ENCODE measurements around the gene ABLIM1.

ABLIM1 gene

DNA sequence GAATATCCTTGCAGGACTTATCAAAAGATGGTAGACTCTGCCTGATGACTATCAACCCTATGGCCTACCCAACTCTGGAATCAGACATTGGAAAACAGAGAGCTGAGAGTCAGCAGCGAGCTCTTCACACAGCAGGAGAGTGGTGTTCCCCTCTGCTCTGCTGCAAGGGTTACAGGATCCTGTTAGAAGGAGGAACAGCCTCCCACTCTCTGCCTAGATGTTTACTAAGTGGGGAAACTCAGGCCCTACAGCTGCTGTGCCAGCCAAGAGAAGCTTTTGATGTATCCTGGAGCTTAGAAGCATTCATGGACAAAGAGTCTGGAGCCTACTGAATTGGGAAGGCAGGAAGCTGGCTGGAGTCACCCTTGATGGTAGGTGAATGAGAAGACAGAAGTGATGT lies 104.6 kb downstream of the ABLIM1 start:
- no peak for DNase-seq (ENCODE audit: low spot score)
- TF ChIP-seq, protein P1, sequence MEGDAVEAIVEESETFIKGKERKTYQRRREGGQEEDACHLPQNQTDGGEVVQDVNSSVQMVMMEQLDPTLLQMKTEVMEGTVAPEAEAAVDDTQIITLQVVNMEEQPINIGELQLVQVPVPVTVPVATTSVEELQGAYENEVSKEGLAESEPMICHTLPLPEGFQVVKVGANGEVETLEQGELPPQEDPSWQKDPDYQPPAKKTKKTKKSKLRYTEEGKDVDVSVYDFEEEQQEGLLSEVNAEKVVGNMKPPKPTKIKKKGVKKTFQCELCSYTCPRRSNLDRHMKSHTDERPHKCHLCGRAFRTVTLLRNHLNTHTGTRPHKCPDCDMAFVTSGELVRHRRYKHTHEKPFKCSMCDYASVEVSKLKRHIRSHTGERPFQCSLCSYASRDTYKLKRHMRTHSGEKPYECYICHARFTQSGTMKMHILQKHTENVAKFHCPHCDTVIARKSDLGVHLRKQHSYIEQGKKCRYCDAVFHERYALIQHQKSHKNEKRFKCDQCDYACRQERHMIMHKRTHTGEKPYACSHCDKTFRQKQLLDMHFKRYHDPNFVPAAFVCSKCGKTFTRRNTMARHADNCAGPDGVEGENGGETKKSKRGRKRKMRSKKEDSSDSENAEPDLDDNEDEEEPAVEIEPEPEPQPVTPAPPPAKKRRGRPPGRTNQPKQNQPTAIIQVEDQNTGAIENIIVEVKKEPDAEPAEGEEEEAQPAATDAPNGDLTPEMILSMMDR (IDR thresholded peaks at IDR 0.05; ENCODE audit: extremely low read depth, missing control alignments), result no peak

DNA sequence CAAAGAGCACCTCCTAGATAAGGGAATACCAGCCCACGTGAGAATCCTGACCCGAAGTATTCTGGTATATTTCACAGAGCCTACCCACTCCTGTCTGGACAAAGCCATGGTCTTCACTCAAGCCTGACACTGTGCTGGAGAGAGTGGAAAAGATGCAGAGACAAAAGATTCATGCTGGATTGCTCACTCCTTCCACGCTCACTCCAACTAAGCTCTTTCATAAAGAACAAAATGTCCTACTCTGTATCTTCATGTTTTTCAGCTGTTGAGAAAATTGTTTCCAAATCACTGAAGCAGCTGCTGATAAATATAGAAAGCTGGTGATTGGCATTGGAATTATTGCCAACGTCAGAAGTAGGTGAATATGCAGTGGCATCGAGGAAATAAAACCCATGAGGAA lies 106.0 kb downstream of the ABLIM1 start:
- TF ChIP-seq, protein P1 (IDR thresholded peaks at IDR 0.05; ENCODE audit: extremely low read depth, missing control alignments), result no peak
- no peak for DNase-seq (ENCODE audit: low spot score)

DNA sequence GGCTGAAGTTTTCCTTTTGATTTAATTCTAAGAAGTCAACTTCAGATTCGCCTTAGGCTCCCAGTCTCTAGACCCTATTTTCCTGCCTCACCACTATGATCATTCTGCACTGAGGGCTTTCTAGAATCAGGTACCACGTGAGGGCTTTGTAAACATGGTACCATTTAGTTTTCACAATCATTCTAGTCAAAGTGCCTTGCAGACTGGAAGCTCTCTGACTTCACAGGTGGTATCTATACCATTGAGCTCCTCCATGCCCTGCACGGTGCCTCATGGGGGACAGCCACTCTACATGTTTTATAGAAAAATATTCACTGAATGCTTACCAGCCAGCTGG lies 106.5 kb downstream of the ABLIM1 start:
- DNase-seq (ENCODE audit: low spot score), result no peak
- TF ChIP-seq, protein P1 (IDR thresholded peaks at IDR 0.05; ENCODE audit: extremely low read depth, missing control alignments), result no peak

DNA sequence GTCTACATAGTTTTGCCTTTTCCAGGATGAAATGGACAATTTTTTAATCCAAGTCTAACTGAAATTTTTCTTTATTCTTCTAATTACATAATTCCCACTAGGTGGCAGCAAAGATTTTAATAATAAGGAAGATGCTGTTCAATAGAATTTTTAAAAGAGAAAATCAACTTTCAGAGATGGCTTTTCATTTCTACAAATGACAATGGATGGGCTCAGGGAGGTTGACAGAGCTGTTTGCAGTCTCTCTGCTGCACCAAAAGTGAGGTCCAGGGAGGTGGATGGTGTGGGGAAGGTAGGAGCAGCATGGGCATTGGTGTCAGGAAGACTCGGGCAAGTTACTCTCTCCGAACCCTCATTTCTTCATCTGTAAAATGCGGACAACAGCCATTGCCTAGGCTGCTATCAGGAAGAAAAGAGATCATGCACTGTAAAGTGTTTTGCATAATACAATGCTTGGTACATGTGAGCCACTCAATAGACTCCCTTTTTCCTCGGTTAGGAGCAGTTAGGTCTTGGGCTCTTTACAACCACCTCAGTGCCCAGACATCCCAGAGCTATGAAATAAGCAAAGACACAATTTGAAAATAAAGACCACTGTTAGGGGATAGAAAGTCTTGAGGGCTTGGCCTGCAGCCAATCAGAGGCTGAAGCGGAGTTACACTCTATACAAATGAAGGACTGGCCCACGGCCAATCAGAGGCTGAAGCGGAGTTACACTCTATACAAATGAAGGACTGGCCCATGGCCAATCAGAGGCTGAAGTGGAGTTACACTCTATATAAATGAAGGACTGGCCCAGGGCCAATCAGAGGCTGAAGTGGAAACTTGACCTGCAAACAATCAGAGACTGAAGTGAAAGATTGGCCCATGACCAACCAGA lies 107.1 kb downstream of the ABLIM1 start:
- TF ChIP-seq, protein P1 (IDR thresholded peaks at IDR 0.05; ENCODE audit: extremely low read depth, missing control alignments), result no peak
- peak; percentile 24 for DNase-seq (ENCODE audit: low spot score)

DNA sequence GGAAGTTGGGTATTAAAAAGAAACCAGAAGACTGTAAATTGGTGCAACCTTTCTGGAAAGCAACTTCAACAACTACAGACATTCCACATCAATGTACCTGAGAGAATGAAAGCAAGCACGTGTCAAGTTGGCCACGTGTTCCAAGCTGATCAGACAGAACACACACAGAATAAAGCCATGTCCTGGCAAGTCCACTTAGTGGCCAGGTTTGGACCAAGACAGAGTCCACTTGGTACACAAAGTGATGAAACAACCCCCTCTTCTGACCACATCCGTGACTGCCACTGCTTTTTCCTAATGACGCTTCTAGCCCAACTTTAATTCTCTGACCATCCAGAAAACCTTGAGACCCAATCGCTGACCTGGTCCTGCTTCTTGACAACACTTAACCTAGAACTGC lies 109.4 kb downstream of the ABLIM1 start:
- DNase-seq (ENCODE audit: low spot score), result peak; percentile 25
- TF ChIP-seq, protein P1 (IDR thresholded peaks at IDR 0.05; ENCODE audit: extremely low read depth, missing control alignments), result peak; percentile 23

DNA sequence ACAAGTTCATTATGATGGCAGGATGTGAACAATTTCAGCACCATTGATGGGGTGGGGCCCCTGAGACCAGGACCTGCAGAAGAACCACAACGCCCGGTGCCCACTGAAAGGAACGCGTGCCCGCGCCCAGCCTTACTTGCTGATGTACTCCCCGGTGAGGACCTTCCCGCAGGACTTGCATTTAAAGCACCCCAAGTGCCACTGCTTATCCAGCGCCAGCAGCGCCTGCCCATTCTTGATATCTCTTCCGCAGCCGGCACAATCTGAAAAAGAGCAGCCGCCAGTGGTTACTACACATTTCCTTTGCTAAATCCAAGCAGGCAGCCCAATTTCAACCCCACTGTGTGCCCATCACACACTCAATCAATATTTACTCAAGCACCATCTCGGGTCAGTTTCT lies 110.6 kb downstream of the ABLIM1 start:
- TF ChIP-seq, protein P1 (IDR thresholded peaks at IDR 0.05; ENCODE audit: extremely low read depth, missing control alignments), result no peak
- DNase-seq (ENCODE audit: low spot score), result no peak

DNA sequence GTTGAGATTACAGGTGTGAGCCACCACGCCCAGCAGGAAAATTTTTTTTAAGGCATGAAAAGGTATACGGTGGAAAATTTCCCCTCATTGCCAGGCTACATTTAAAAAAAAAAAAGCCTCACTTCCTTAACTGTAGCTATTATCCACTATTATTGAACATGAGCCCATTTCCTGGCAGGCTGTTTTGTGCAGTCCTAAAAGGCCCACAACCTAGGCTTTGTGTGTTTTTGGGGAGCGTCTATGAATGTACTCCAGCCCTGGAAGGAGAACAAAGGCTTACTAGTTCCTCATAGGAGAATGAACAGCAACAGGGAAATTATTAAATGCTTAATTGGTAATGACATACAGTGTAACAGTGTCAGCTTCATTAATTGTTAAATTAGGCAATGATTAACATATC lies 111.0 kb downstream of the ABLIM1 start:
- TF ChIP-seq, protein P1 (IDR thresholded peaks at IDR 0.05; ENCODE audit: extremely low read depth, missing control alignments), result no peak
- no peak for DNase-seq (ENCODE audit: low spot score)
